OCI-LY1 (cell line): Measurements from ENCODE around the gene DUSP7.

Source experiments
- CTCF ChIP-seq: fragments of 200-600 bp; sonication (generic), shearing (Covaris generic); IDR thresholded peaks from 2 replicates; pipeline ENCODE4 v1.5.1; 2017; ENCODE audit warnings: mild to moderate bottlenecking, antibody characterized with exemption, low read length, moderate library complexity, mixed read lengths
- EZH2 ChIP-seq: fragments of 200-600 bp; sonication (generic), shearing (Covaris generic); IDR thresholded peaks from 2 replicates; pipeline ENCODE4 v1.8.0; 2017; ENCODE audit warnings: borderline replicate concordance, mixed run types, mild to moderate bottlenecking, antibody characterized with exemption, low read length, moderate library complexity, mixed read lengths

GRCh38 chr3:52083556-52084087 is 27.3 kb upstream of the DUSP7 start:
- TF ChIP-seq CTCF (no peak), EZH2 (no peak)
